ENCODE measurements around the gene STEAP1B. TPM values are rescaled to one million over a fixed set of nuclear protein-coding genes. Genes with fewer than 3 reads are reported as not detected.

Gene STEAP1B
- polyA plus RNA-seq, 4 donors: 1.2 to 2.1 (median 1.4) TPM

DNA sequence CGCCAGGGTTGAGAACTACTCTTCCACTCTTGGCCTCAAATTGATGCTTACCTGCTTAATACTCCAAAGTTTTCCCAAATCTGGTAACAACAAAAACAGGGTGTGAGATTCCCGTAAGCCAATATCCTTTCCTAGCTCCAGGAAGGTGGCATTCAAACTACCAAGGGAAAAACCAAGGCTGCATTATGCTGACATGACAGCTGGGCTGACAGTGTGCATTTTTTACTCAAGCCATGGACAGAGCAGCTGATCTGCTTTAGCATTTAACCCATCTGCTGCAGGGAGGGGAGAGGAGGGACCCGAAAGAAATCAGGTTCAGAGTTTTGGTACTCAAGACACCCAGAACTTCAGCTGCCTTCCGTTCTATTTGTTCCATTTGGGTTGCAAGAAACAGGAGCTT, 93.3 kb downstream of the STEAP1B start:
- DNase-seq (ENCODE audit: low read depth in 4 of 4, low spot score in 3 of 4): no peak

- DNase-seq (ENCODE audit: low read depth in 4 of 4, low spot score in 3 of 4): no peak
Observed at GRCh38 chr7:22404421-22405023, 95.5 kb downstream of the STEAP1B start.

DNA sequence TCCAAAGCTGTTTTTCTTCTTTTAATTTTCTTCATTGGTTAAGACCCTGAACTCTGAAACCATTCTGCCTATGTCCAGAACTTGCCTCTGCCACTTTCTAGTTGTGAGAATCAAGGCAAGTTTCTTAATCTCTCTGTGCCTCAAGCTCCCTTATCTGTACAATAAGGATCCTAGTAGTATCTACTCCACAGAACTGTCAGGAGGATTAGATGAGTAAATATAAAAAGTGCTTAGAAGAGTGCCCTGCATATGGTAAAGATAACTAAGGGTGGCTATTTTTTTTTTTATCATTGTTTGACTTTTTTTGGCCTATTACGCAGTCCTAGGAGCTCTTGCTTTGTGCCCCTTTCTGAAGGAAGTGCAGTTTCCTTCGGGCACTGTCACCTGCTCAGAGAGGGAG, 96.6 kb downstream of the STEAP1B start:
- DNase-seq (ENCODE audit: low read depth in 4 of 4, low spot score in 3 of 4): no peak

- no peak for DNase-seq (ENCODE audit: low read depth in 4 of 4, low spot score in 3 of 4)
Observed at GRCh38 chr7:22402250-22402649, 97.7 kb downstream of the STEAP1B start.

DNA sequence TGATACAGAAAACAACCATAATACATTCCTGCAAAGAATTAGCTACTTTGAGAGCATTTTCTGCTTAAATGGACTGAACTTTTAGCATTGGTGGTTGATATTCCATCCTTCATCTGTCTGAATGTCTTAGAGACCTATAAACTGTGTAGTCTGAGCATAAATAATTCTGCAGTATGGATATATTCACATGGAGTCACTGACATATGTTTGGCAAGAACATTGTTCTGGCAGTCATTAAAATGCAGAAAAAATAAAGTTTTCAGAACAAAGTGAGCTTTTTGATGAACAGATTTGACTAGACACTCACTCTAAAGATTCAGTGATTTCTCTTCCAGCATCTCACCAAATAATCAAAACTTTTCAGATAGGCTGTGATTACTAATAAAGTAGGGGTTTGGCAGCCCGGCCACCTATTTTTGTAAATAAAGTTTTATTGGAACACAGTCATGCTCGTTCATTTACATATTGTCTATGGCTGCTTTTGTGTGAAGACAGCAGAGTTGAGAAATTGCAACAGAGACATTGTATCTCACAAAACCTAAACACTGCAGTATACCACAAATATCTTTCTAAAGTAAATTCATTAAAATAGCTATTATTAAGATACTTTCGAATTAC, 98.9 kb downstream of the STEAP1B start:
- no peak for DNase-seq (ENCODE audit: low read depth in 4 of 4, low spot score in 3 of 4)

- DNase-seq (ENCODE audit: low read depth in 4 of 4, low spot score in 3 of 4): no peak
Observed at GRCh38 chr7:22400150-22400814, 99.7 kb downstream of the STEAP1B start.

DNA sequence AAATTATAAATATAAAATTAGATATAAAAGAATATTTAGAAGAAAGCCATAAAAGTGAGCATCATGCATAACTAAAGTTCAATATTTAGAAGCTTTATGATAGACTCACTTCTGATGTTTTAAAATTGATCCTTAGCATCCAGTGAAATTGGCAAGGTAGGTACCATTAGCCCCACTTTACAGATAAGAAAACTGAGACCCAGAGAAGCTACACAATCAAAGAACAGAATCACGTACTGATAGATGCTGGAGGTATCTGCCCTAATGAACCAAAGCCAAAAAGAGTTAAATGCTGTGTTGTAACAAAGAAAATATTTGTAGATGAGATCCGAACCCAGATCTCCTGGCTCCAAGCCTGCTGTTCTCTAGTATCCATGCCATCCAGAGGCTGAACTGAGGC, 100.4 kb downstream of the STEAP1B start:
- no peak for DNase-seq (ENCODE audit: low read depth in 4 of 4, low spot score in 3 of 4)

DNA sequence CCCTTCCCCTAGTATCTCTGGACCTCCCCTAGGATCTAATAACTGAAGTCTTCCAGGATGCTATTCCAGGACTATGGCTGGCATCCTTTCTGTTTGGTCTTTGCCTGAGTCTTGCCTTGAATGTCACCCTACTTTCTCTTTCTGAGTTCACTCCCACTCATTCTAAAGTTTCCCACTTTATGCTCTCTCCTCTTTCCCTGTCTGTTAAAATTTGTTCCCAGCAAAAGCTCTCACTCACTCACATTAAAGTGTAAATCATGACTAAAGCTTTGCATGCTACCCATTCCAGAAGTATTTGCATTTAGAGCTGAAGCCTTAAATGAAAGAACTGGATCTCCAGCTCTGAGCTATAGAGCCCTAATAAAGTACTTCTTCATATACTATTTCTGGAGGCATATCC, 100.9 kb downstream of the STEAP1B start:
- no peak for DNase-seq (ENCODE audit: low read depth in 4 of 4, low spot score in 3 of 4)

- DNase-seq (ENCODE audit: low read depth in 4 of 4, low spot score in 3 of 4): no peak
Observed at GRCh38 chr7:22397981-22398380, 102.0 kb downstream of the STEAP1B start.

DNA sequence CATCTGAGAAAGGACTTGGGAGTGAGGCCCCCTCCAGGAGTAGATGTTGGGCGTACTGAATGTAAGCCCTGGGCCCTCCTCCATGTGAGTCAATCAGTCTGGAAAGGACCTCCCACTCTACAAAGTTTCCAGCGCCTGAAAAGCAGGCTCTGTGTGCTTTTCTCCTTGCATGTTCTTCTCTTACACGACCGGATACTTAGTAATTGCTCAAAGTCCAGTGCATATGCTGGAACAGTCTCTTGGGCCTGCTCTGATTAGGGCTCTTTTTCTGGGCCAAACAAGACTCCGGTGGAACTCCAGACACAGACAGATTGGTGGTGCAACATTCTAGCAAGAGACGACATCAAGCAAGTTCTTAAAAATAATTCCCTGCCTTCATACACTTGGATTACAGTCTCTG, 104.8 kb downstream of the STEAP1B start:
- DNase-seq (ENCODE audit: low read depth in 4 of 4, low spot score in 3 of 4): no peak

DNA sequence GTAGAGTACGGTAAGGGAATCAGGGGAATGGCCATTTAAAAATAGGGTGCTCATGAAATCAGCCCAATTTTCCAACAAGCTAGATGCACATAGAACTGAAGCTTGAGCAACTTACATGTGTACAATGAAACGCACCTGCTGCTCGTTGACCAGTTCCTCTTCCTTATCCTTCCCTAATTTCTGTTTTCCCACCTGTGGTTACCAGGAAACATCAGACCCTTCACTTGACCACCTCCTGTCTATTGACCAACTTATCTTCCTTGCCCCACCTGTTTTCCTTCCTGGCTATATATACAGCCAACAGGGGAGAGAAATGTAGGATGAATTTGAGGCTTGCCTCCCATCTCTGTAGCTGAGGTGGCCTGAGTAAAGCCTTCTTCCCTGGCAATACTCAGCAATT, 105.2 kb downstream of the STEAP1B start:
- DNase-seq (ENCODE audit: low read depth in 4 of 4, low spot score in 3 of 4): no peak

DNA sequence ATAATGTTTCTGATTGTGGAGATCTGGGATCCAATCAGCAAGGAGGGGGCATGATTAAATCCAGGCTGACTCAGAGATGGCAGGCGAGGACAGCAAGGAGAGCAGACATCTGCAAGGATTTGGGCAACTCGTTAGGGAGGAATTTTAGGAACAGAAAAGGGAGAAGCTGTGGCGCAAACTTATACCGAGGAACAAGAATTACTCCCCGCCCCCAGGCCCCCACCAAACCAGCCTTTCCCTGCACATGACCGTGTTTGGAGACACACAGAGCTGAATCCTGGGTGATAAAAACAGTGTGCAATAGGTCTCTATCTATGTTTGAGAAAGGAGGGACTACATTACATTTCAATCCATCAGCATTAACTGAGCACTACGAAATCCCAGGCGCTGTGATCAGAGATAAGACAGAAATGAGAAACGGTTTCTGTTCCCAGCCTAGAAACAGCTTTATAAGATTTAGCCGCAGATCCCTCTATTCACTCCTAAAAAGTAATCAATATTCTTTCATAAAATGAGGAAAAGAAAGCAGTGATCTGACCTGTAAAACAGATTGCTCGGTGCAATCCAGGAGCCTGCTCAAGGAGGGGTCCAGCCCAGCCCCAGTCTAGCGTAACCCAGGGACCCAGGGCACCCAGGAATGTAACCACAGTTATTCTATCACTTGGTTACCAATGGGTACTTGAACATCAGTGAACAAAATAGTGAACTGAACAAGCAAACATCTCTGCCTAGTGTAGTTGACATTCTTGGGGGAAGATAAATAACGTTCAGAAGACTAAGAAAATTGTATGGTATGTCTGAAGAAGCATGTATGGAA, 105.9 kb downstream of the STEAP1B start:
- no peak for DNase-seq (ENCODE audit: low read depth in 4 of 4, low spot score in 3 of 4)

DNA sequence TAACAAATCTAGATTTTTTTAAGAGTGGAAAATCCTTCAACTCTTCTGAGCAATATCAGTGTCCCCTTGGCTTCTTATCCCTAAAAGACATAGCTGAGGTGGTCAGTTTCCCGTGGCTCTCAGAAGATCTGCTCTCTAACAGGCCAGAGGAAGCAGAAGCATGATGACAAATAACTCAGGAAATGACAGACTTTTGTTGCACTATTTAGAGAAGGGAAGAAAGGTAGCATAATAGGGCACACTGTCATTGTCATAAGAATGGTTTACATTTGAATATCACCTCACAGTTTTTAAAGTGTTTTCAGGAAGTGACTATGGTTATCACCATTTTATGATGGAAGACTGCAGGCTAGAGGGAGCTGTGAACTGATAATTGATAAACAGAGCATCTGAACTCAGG, 109.5 kb downstream of the STEAP1B start:
- DNase-seq (ENCODE audit: low read depth in 4 of 4, low spot score in 3 of 4): no peak

DNA sequence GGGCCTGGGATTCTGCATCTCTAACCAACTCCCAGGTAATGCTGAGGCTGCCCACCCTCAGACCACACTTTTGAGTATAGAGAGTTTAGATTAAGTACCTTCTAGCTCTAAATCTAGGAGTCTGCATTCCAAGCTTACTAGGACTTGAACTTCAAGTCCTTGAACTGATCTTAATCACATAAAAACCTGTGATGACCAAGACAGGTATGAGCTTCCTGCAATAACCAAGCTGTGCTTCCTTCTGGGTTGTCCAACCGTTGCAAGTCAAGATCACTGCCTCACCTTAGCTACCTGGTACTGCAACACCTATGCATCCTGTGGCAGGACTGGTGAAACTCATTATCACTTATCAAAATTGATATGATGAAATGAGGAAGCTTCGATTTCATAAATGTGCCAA, 110.1 kb downstream of the STEAP1B start:
- no peak for DNase-seq (ENCODE audit: low read depth in 4 of 4, low spot score in 3 of 4)

- DNase-seq (ENCODE audit: low read depth in 4 of 4, low spot score in 3 of 4): no peak
Observed at GRCh38 chr7:22387583-22387982, 112.4 kb downstream of the STEAP1B start.

- no peak for DNase-seq (ENCODE audit: low read depth in 4 of 4, low spot score in 3 of 4)
Observed at GRCh38 chr7:22386865-22387264, 113.1 kb downstream of the STEAP1B start.

DNA sequence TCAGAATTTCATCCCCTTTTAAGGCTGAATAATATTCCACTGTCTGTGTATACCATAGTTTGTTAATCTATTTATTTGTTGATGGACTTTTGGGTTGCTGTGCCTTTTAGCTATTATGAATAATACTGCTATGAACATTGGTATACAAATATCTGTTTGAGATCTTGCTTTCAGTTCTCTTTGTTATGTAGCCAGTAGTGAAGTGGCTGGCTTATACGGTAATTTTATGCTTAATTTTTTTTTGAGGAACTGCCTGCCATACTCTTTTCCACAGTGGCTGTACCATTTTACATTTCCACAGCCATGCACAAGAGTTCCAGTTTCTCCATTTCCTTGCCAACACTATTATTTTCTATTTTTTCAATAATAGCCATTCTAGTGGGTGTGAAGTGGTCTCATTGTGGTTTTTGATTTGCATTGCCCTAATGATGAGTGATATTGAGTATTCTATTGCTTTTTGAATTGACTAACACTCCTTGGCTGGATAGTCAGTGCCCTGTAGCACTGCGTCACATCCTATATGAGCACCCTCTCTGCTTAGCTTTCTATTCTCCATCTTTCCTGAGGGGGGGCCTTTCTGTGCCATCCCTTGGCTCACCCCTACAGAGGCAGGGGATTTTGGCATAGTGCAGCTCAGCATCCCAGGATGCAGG, 113.7 kb downstream of the STEAP1B start:
- no peak for DNase-seq (ENCODE audit: low read depth in 4 of 4, low spot score in 3 of 4)

DNA sequence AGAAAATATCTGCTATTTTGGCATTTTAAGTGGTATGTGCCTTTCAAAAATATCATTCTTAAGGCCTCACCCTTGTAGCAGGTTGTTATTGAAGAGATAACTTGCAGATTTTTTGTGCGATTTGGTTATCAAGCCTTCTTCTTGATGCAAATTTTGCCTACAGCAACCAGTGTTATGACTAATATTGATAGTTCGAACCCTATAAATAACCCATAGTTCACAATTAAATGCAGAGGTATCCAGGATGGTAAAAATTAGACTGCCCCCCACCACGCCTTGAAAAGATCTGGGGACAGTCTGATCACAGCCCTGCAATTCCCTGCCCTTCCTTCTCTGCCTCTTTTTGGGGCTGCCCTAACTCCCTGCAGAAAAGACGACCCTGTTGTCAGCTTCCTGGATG, 114.7 kb downstream of the STEAP1B start:
- no peak for DNase-seq (ENCODE audit: low read depth in 4 of 4, low spot score in 3 of 4)

- DNase-seq (ENCODE audit: low read depth in 4 of 4, low spot score in 3 of 4): no peak
Observed at GRCh38 chr7:22380333-22380732, 119.7 kb downstream of the STEAP1B start.

- DNase-seq (ENCODE audit: low read depth in 4 of 4, low spot score in 3 of 4): no peak
Observed at GRCh38 chr7:22378199-22378980, 121.6 kb downstream of the STEAP1B start.
